ENCODE results near the gene SERPINA5. TPM values are rescaled to one million over a fixed set of nuclear protein-coding genes. Genes with fewer than 3 reads are reported as not detected.

SERPINA5 gene
- total and polyA plus RNA-seq, 2 of the 13 experiments (the other 11 are each of a cell fraction or from before 2014, with no cell fraction given) = 449 to 498 TPM

- Histone ChIP-seq H3K4me3 (replicated peaks in 1 of 3; ENCODE audit: insufficient read depth in 1 of 3, low read depth in 2 of 3, low read length in 3 of 3) (peak overlapping the region; percentile 52 to 68 (median 56)), H2AFZ (ENCODE audit: low read length) (no peak overlapping the region), H3K79me2 (ENCODE audit: insufficient read depth, low read length) (peaks cover 37% of the 10 kb centered on the region), H3K4me2 (ENCODE audit: low read depth, low read length) (peak overlapping the region; percentile 94), H3K36me3 (replicated peaks in 1 of 2; ENCODE audit: control insufficient read depth in 1 of 2, insufficient read depth in 2 of 2, low read length in 2 of 2) (peaks cover 0 to 4% of the 10 kb centered on the region in 2 experiments; a peak in 1 of 5 replicates), H3K27ac (ENCODE audit: extremely low read length, insufficient read depth, low read length) (peak overlapping the region; percentile 96), H3K27me3 (ENCODE audit: control insufficient read depth in 1 of 2, insufficient read depth in 2 of 2, low read length in 2 of 2) (no peaks in the 10 kb centered on the region), H3K4me1 (ENCODE audit: insufficient read depth, low read length) (peaks cover 97% of the 10 kb centered on the region), H3K9ac (ENCODE audit: insufficient read depth, low read depth, low read length) (peak overlapping the region; percentile 82), H3K9me3 (ENCODE audit: low read length) (no peaks in the 10 kb centered on the region), H4K20me1 (ENCODE audit: insufficient read depth, low read length) (no peaks in the 10 kb centered on the region)
- FAIRE-seq (no peak), ATAC-seq (no peak), DNase-seq (ENCODE audit: low spot score) (no peak)
- CTCF ChIA-PET (ENCODE audit: low intra/inter-chr PET ratio, low total read pairs) = no interaction called here
- intact Hi-C loops (cut with micrococcal nuclease; ENCODE audit: unreplicated experiment) = loop anchor here (2.0 to 5.0 kb wide), 5 partner anchors 17 to 1460 kb away; partner anchors contain the start of genes SERPINA4 and SERPINA5
- POLR2A ChIA-PET = interaction anchor here (0.9 to 15.7 kb wide), 17 partner anchors 9 to 952 kb away, joined by 3 to 638 read pairs (median 11); partner anchors contain the start of genes SERPINA1, SERPINA3, SERPINA4 and SERPINA5
- in situ Hi-C loops (cut with HindIII; ENCODE audit: extremely low pct_ligation_motif_present, low pct_unique_long_range_greater_than_20kb) = no loop called here
- WGBS (ENCODE audit: low lambda C conversion rate) = 72% methylated on average over 5 of the region's 5 CpGs
- no TSS peak for BruUV-seq (replicated peaks)
- no peak for TF ChIP-seq NR2C2 (CRISPR knock-in tag; IDR thresholded peaks at IDR 0.05; ENCODE audit: borderline replicate concordance)
- no peak for TF ChIP-seq NCOA1 (CRISPR knock-in tag; IDR thresholded peaks at IDR 0.05)
- TF ChIP-seq NFE2 (CRISPR knock-in tag; IDR thresholded peaks at IDR 0.05) = no peak
- no peak for TF ChIP-seq ZNF451 (CRISPR knock-in tag; IDR thresholded peaks at IDR 0.05)
- TF ChIP-seq ZNF546 (CRISPR knock-in tag; conservative IDR thresholded peaks at IDR 0.05) = no peak
- no peak for TF ChIP-seq PRMT3 (CRISPR knock-in tag; IDR thresholded peaks at IDR 0.05; ENCODE audit: borderline replicate concordance, low read depth)
- TF ChIP-seq GABPA (IDR thresholded peaks at IDR 0.05; ENCODE audit: low read depth, low read length) = no peak
- no peak for TF ChIP-seq GABPA (CRISPR knock-in tag; IDR thresholded peaks at IDR 0.05; ENCODE audit: low read depth)
- no peak for TF ChIP-seq PRDM15 (CRISPR knock-in tag; IDR thresholded peaks at IDR 0.05)
- no peak for TF ChIP-seq HIC2 (CRISPR knock-in tag; IDR thresholded peaks at IDR 0.05; ENCODE audit: low read depth)
- TF ChIP-seq ISL2 (CRISPR knock-in tag; IDR thresholded peaks at IDR 0.05) = no peak
- no peak for TF ChIP-seq HDAC1 (CRISPR knock-in tag; IDR thresholded peaks at IDR 0.05)
- peak; percentile 26; the same call in 1 of the 2 replicates for TF ChIP-seq SALL1 (CRISPR knock-in tag; IDR thresholded peaks at IDR 0.05)
- TF ChIP-seq AGO1 (IDR thresholded peaks at IDR 0.05; ENCODE audit: low read depth, low read length, poor library complexity, severe bottlenecking) = no peak
- TF ChIP-seq MLXIP (CRISPR knock-in tag; IDR thresholded peaks at IDR 0.05; ENCODE audit: borderline replicate concordance) = no peak
- TF ChIP-seq ZNF296 (CRISPR knock-in tag; conservative IDR thresholded peaks at IDR 0.05) = no peak
- TF ChIP-seq HNRNPH1 (optimal IDR thresholded peaks at IDR 0.05; ENCODE audit: low read depth, low read length) = no peak
- TF ChIP-seq GABPB1 (CRISPR knock-in tag; IDR thresholded peaks at IDR 0.05) = no peak
These were observed 16.6 kb downstream of the SERPINA5 start for GRCh38 chr14:94597788-94598187.
